IgD-negative memory B cell (primary cell): Measurements from ENCODE around the gene SETD1B. TPM values are rescaled to one million over a fixed set of nuclear protein-coding genes. Genes with fewer than 3 reads are reported as not detected.

Experiments
- H3K27ac Mint-ChIP-seq, 3 donors: one replicate each; pipeline ENCODE4 v1.8.0; 2020 to 2022; ENCODE audit warnings: mild to moderate bottlenecking in 3 of 3, mixed read lengths in 3 of 3, moderate library complexity in 1 of 3
- H3K27me3 Mint-ChIP-seq: one replicate; pipeline ENCODE4 v1.8.0; 2021; ENCODE audit warnings: mixed read lengths
- H3K36me3 Mint-ChIP-seq: one replicate; pipeline ENCODE4 v1.8.0; 2020; ENCODE audit warnings: mild to moderate bottlenecking, mixed read lengths
- H3K4me1 Mint-ChIP-seq, 3 donors: one replicate each; pipeline ENCODE4 v1.8.0; 2020 to 2022; ENCODE audit warnings: mixed read lengths in 3 of 3, mild to moderate bottlenecking in 1 of 3
- H3K4me3 Mint-ChIP-seq, 4 donors: one replicate each; pipeline ENCODE4 v1.8.0; 2020 to 2022; ENCODE audit warnings: mild to moderate bottlenecking in 4 of 4, mixed read lengths in 4 of 4, moderate library complexity in 3 of 4
- H3K9me3 Mint-ChIP-seq, 3 donors: one replicate each; pipeline ENCODE4 v1.8.0; 2020 to 2021; ENCODE audit warnings: mixed read lengths in 3 of 3, mild to moderate bottlenecking in 1 of 3
- polyA plus RNA-seq: library from polyadenylated mRNA; unstranded; fragments of 300-500 nt; fragmentation: Illumina TruSeq; gene quantifications from one replicate; pipeline ENCODE4 v1.2.3, GENCODE V29; 2021

SETD1B gene
- polyA plus RNA-seq, 1 donor from 2014 or later: 2.3 TPM

DNA sequence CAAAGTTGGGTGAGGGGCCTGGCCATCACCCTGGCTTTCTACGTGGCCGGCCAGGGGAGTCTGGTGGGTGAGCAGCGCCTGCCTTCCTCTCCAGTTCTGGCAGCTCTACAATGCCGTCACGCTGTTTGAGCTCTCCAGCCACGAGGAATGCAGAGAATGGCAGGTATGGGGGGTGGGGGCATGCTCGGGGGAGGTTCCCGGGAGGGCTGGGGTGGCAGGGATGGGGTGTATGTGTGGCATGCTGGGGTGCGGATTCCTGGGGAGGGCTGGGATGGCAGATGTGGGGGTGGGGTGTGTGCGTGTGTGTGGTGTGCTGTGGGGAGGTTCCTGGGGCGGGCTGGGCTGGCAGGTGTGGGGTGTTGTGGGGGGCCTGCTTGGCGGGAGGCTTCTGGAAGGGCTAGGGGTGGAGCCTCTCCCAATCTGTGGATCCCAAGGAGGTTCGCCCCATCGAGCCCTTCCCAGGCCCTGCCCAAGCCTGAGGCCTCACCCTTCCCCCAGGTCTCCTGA, 28.8 kb upstream of the SETD1B start:
- Mint-ChIP-seq H3K4me3 (no peak overlapping the region), H3K27ac (no peak overlapping the region), H3K36me3 (no peaks in the 10 kb centered on the region), H3K27me3 (no peaks in the 10 kb centered on the region), H3K4me1 (peaks cover 7 to 11% (median 8%) of the 10 kb centered on the region in 3 donors), H3K9me3 (no peaks in the 10 kb centered on the region)

GRCh38 chr12:121775501-121775900, 28.3 kb upstream of the SETD1B start:
- Mint-ChIP-seq H3K27me3 (no peaks in the 10 kb centered on the region), H3K36me3 (peaks cover 2% of the 10 kb centered on the region), H3K9me3 (no peaks in the 10 kb centered on the region), H3K4me3 (no peak overlapping the region), H3K27ac (no peak overlapping the region), H3K4me1 (peaks cover 7 to 11% (median 8%) of the 10 kb centered on the region in 3 donors)

DNA sequence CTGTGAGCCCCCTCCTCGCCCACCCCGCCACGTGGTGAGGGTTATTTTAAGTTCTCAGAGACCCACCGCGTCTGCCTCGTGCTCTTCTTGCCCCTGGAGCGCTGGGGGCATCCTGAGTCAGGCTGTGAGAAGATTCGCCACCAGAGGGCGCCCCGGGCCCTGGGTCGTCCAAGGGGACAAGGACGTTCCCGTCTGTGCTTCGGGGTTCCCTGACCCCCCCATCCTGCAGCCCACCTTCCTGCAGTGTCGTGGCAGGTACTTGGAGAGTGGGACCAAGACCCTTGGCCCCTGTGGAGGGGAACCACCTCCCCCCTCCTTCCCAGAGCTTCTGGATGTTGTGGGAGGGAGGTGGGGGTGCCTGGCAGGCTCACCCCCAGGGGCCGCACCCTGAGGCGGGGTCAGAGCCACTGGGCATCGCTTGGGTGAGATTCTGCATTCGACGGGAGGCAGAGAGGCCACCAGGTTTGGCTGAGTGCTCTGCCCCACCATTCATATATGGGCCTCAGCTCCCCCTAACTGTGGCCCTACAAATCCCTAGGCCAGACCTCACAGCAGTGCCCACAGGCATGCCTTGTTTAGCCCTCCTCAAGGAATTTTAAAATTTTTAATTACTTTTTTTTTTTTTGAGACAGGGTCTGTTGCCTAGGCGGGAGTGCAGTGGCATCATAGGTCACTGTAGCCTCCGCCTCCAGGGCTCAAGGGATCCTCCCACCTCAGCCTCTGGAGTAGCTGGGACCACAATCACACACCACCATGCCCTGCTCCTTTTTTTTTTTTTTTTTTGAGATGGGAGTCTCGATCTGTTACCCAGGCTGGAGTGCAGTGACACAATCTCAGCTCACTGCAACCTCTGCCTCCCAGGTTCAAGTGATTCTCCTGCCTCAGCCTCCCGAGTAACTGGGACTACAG, 27.4 kb upstream of the SETD1B start:
- no peaks in the 10 kb centered on the region for H3K27me3 Mint-ChIP-seq
- H3K4me3 Mint-ChIP-seq: peak overlapping the region in 1 of 4 donors; percentile 32
- H3K9me3 Mint-ChIP-seq: no peaks in the 10 kb centered on the region
- peaks cover 7 to 14% (median 8%) of the 10 kb centered on the region in 3 donors for H3K4me1 Mint-ChIP-seq
- H3K36me3 Mint-ChIP-seq: peaks cover 2% of the 10 kb centered on the region
- peak overlapping the region; percentile 16 to 85 (median 43) for H3K27ac Mint-ChIP-seq

GRCh38 chr12:121778567-121779421, 25.0 kb upstream of the SETD1B start:
- peaks cover 10 to 24% (median 18%) of the 10 kb centered on the region in 3 donors for H3K4me1 Mint-ChIP-seq
- H3K27me3 Mint-ChIP-seq: no peaks in the 10 kb centered on the region
- peak overlapping the region in 1 of 4 donors; percentile 74 for H3K4me3 Mint-ChIP-seq
- H3K27ac Mint-ChIP-seq: peak overlapping the region in 2 of 3 donors; percentile 10 to 21
- peaks cover 4% of the 10 kb centered on the region for H3K36me3 Mint-ChIP-seq
- no peaks in the 10 kb centered on the region for H3K9me3 Mint-ChIP-seq

- Mint-ChIP-seq H3K27ac (peak overlapping the region in 1 of 3 donors; percentile 21), H3K4me3 (peak overlapping the region in 1 of 4 donors; percentile 74), H3K4me1 (peaks cover 13 to 26% (median 24%) of the 10 kb centered on the region in 3 donors), H3K27me3 (no peaks in the 10 kb centered on the region), H3K9me3 (no peaks in the 10 kb centered on the region), H3K36me3 (peaks cover 4% of the 10 kb centered on the region)
Observed at GRCh38 chr12:121779422-121779895, 24.4 kb upstream of the SETD1B start.

GRCh38 chr12:121780429-121780828, 23.4 kb upstream of the SETD1B start:
- H3K27me3 Mint-ChIP-seq: no peaks in the 10 kb centered on the region
- H3K4me3 Mint-ChIP-seq: no peak overlapping the region
- peak overlapping the region in 1 of 3 donors; percentile 16 for H3K27ac Mint-ChIP-seq
- H3K4me1 Mint-ChIP-seq: peaks cover 21 to 33% (median 32%) of the 10 kb centered on the region in 3 donors
- no peaks in the 10 kb centered on the region for H3K9me3 Mint-ChIP-seq
- peaks cover 4% of the 10 kb centered on the region for H3K36me3 Mint-ChIP-seq

- peak overlapping the region; percentile 75 to 97 (median 86) for H3K27ac Mint-ChIP-seq
- peaks cover 21 to 36% (median 35%) of the 10 kb centered on the region in 3 donors for H3K4me1 Mint-ChIP-seq
- H3K27me3 Mint-ChIP-seq: no peaks in the 10 kb centered on the region
- no peaks in the 10 kb centered on the region for H3K9me3 Mint-ChIP-seq
- H3K4me3 Mint-ChIP-seq: peak overlapping the region; percentile 67 to 89 (median 78)
- H3K36me3 Mint-ChIP-seq: peaks cover 4% of the 10 kb centered on the region
Observed at GRCh38 chr12:121781484-121781997, 22.3 kb upstream of the SETD1B start.

- Mint-ChIP-seq H3K9me3 (no peaks in the 10 kb centered on the region), H3K27ac (peak overlapping the region; percentile 75 to 97 (median 86)), H3K36me3 (peaks cover 6% of the 10 kb centered on the region), H3K4me1 (peaks cover 27 to 43% (median 41%) of the 10 kb centered on the region in 3 donors), H3K27me3 (no peaks in the 10 kb centered on the region), H3K4me3 (peak overlapping the region; percentile 67 to 89 (median 78))
Observed at GRCh38 chr12:121781998-121782979, 21.5 kb upstream of the SETD1B start.

DNA sequence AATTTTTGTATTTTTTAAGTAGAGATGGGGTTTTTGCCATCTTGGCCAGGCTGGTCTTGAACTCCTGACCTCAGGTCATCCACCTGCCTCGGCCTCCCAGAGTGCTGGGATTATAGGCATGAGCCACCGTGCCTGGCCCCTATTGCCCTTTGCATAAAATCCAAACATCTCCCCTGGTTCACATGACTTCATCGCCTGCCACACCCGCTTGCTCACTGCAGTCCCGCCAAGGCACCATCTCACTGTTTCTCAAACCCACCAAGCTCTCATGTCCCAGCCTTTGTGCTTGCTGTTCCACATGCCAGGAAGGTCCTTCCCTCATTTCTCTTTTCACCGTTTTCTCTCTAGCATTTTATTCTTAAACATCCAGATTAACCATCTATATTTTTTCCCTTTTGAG, 20.0 kb upstream of the SETD1B start:
- H3K27me3 Mint-ChIP-seq: no peaks in the 10 kb centered on the region
- peaks cover 6% of the 10 kb centered on the region for H3K36me3 Mint-ChIP-seq
- H3K4me3 Mint-ChIP-seq: peak overlapping the region; percentile 0 to 94 (median 84)
- peaks cover 31 to 52% (median 52%) of the 10 kb centered on the region in 3 donors for H3K4me1 Mint-ChIP-seq
- H3K27ac Mint-ChIP-seq: peak overlapping the region; percentile 65 to 90 (median 90)
- no peaks in the 10 kb centered on the region for H3K9me3 Mint-ChIP-seq

- H3K4me3 Mint-ChIP-seq: peak overlapping the region; percentile 60 to 94 (median 84)
Observed at GRCh38 chr12:121784460-121784859, 19.3 kb upstream of the SETD1B start.

DNA sequence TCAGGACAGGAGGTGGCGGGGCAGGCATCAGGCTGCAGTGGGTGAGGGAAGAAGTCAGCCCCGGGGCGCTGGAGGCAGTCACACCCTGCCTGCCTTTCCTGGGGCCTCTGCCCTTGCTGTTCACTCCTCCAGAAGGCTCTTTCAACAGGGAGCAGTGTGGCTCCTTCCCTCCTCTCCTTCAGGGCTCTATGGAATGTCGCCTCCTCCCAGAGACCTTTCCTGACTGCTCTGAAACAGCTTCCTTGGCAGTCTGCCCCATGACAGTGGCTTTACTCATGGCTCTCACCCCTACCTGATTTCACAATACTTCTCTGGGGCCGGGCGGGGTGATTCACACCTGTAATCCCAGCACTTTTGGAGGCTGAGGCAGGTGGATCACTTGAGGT, 17.4 kb upstream of the SETD1B start:
- H3K36me3 Mint-ChIP-seq: peaks cover 4% of the 10 kb centered on the region
- H3K27me3 Mint-ChIP-seq: no peaks in the 10 kb centered on the region
- peak overlapping the region; percentile 97 to 100 (median 98) for H3K27ac Mint-ChIP-seq
- H3K4me3 Mint-ChIP-seq: peak overlapping the region; percentile 77 to 98 (median 92)
- peaks cover 44 to 71% (median 69%) of the 10 kb centered on the region in 3 donors for H3K4me1 Mint-ChIP-seq
- H3K9me3 Mint-ChIP-seq: no peaks in the 10 kb centered on the region

More at GRCh38 chr12:121784460-121784859, 19.3 kb upstream of the SETD1B start:
- no peaks in the 10 kb centered on the region for H3K27me3 Mint-ChIP-seq
- H3K9me3 Mint-ChIP-seq: no peaks in the 10 kb centered on the region
- peaks cover 31 to 57% (median 57%) of the 10 kb centered on the region in 3 donors for H3K4me1 Mint-ChIP-seq
- peak overlapping the region; percentile 90 to 93 (median 92) for H3K27ac Mint-ChIP-seq
- peaks cover 6% of the 10 kb centered on the region for H3K36me3 Mint-ChIP-seq

- peaks cover 2% of the 10 kb centered on the region for H3K36me3 Mint-ChIP-seq
- H3K27ac Mint-ChIP-seq: peak overlapping the region; percentile 98 to 100 (median 100)
- H3K4me3 Mint-ChIP-seq: peak overlapping the region; percentile 77 to 98 (median 94)
- peaks cover 41 to 68% (median 67%) of the 10 kb centered on the region in 3 donors for H3K4me1 Mint-ChIP-seq
- H3K9me3 Mint-ChIP-seq: no peaks in the 10 kb centered on the region
- no peaks in the 10 kb centered on the region for H3K27me3 Mint-ChIP-seq
Observed at GRCh38 chr12:121787063-121788025, 16.5 kb upstream of the SETD1B start.
